Measurements from ENCODE around the gene AIG1. TPM values are rescaled to one million over a fixed set of nuclear protein-coding genes. Genes with fewer than 3 reads are reported as not detected.
A peak's percentile ranks its signal among the peaks of the same experiment; 100 is the strongest.
"Not testable (repeated sequence)": the region's sequence is repeated elsewhere in the genome, so short reads cannot be mapped to it uniquely, and the experiment has no call there.

The AIG1 gene
- polyA plus RNA-seq, 3 donors, result 96.3 to 119 (median 108) TPM

DNA sequence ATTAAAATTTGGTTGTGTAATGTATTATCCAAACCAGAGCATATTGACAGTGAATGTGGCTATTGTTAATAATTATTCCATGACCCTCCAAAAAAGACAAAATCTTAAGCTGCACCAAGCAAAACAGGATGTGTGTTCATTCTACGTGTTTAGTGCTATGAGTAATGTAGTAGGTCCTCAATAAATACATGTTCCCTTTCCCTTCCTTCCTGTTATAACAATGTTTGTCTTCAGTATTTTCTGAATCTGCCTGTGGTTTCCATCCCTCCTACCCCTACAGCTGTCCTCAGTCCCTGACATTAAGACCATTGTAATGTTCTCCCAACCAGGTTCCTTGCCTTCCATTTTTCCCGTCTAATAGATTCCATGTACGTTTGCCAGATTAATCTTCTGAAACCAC is 163.8 kb downstream of the AIG1 start:
- DNase-seq, result no peak

- DNase-seq, result no peak
Measured at GRCh38 chr6:143225929-143226328, 165.2 kb downstream of the AIG1 start.

- DNase-seq, result no peak
Measured at GRCh38 chr6:143227675-143228074, 167.0 kb downstream of the AIG1 start.

DNA sequence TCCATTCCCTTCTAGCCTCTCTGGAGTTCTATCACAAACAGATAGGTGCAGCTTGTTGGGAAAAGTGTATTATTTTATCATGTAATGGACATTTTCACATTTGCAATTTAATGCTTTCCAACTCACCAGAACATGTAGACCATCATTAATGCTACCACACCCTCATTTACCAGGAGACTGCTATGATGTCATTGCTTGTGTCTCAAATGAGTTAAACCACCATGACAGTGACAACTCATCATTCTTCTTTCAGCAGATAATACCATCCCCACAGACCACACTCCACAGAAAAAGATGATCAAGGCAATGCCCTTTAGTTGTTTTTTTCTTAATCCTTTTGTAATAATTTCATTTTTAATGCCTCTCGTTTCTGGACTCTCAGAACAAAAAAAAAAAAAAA is 168.7 kb downstream of the AIG1 start:
- no peak for DNase-seq

GRCh38 chr6:143232849-143233248 is 172.2 kb downstream of the AIG1 start:
- DNase-seq, result no peak

GRCh38 chr6:143233554-143234285 is 173.0 kb downstream of the AIG1 start:
- DNase-seq, result peak; percentile 10

DNA sequence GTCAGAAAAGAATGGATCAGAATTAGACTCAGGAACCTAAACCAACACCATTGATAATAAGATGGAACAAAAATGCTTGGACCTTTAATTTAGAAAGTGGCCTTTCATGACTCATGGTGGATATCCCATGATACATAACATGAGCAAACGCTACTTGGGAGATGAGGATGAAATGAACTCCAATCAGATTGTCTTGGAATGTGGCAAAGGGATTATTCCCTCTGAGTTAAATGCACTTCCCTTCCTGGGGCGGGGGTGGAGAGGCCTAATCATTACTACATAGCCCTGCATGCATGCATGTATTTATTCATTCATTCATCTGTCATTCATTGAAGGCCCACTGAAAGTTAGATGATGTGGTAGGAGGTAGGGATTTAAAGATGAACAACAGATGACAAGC is 174.0 kb downstream of the AIG1 start:
- DNase-seq, result no peak

- no peak for DNase-seq
Measured at GRCh38 chr6:143236151-143236798, 175.6 kb downstream of the AIG1 start.

GRCh38 chr6:143238306-143238705 is 177.6 kb downstream of the AIG1 start:
- DNase-seq, result no peak

DNA sequence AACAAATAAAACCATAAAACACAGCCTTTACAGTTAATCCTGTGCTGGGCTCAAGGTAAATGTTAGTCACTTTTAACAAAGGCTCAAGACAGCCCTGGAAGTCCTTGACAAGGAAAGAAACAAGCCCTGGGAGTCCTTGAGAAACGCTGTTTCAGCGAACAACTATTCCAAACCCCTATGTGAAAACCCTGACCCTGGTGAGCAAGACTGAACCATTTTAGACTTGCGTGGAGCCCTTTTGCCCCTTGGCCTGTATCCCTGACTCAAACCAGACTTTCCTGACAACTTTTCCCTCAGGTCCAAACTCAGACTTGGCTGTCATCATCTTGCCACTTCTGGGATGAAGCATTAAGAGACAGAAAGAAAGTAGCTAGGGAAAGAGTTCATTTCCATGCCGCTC is 180.4 kb downstream of the AIG1 start:
- no peak for DNase-seq

GRCh38 chr6:143241911-143242310 is 181.2 kb downstream of the AIG1 start:
- no peak for DNase-seq

DNA sequence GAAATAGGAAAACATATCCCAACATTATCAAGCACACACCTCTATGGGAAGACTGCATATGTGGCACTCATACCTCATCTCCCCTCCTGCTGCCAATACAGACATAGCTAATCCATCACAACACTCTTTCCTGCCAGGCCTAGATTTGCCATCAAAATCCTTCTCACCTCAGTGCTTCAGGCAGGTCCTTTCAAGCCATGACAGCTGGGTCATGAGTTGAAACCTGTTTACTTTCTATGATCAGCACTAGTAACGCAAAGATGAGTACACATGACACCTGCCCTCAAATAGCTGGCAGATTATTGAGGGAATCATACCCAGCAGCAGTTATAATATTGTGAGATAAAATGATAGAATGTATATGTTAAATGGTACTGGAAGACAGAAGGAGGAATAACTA is 183.1 kb downstream of the AIG1 start:
- DNase-seq, result no peak

DNA sequence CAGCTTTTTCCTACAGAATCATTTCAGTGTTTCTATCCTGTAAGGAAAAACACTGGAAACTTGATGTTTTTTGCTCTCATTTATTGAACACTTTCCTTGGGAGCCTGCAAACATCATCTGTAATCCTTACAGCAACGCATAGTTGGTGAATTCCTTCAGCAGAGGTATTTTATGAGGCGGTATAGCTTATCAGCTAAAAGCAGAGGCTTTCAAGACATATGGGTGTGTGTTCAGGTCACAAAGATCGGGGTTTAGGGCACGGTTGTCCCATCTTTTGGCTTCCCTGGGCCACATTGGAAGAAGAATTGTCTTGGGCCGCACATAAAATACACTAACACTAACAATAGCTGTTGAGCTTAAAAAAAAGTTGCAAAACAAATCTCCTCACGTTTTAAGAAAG is 185.0 kb downstream of the AIG1 start:
- DNase-seq, result no peak

GRCh38 chr6:143246166-143246775 is 185.6 kb downstream of the AIG1 start:
- not testable (repeated sequence) for DNase-seq

- DNase-seq, result no peak
Measured at GRCh38 chr6:143247586-143247985, 186.9 kb downstream of the AIG1 start.

DNA sequence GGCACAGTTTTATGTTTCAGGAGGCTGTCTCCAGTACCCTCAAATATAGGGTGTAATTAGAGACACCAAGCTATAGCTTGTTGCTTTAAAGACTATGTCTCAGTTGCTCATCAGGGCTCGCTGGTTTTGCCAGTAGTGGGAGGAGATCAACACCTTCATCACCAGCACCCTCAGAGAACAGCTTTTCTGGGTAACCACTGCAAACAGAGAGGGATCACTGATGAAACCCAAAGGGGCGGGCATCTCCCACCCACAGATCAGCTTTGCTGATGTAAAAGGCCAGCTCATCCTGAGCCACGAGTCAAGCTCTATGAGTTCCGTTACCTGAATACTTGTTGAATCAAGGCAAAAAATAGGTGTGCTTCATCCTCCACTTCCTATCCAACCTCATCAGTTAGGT is 187.7 kb downstream of the AIG1 start:
- no peak for DNase-seq

DNA sequence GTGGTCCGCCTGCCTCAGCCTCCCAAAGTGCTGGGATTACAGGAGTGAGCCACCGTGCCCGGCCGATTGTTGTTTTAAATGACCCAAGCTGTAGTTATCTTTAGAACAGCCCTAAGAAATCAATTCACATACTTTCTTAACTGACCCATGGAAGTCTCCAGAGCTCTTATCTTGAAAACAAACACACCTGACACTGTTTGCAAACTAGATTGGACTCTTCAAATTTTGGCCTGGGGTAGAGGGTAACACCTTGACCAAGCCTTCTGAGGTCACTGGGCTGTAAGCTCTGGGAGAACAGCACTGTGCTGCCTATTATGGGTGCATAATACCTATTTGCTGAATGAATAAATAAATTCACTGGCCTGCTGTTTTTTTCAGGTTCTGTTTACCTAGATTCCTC is 190.6 kb downstream of the AIG1 start:
- DNase-seq, result no peak

- DNase-seq, result no peak
Measured at GRCh38 chr6:143252961-143253360, 192.3 kb downstream of the AIG1 start.

DNA sequence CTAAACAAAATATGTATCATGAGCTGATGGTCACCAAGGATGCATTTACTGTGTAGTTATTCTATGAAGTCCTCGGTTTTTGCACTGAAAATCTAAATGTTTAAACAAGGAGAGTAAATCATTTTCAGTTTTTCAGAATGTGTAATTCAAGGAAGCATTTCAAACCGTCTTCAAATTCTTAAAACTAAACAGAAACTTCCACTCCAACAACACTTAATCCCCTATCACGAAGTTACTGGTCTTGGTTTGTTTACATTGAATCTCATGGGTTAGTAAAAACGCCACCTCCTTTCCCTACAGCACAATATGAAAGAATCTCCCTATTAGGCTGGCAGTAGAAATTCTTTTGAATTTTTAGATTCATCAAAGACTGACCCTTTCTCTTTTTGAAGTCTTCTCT is 192.9 kb downstream of the AIG1 start:
- DNase-seq, result no peak

DNA sequence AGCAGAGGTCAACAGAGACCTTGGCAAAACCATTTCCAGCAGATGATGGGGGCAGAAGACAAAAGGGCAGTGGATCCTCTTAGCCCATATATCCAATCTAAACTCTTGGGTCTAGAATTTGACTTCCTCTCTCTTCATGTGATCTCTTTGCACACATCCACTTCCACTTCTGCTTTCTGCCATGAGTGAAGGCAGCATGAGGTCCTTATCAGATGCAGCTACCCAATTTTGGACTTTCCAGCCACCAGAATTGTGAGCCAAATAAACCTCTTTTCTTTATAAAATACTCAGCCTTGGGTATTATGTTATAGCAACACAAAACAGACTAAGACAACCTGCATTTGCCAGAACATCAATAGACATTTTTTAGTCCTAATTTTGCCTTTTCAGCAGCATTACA is 198.3 kb downstream of the AIG1 start:
- DNase-seq, result no peak

DNA sequence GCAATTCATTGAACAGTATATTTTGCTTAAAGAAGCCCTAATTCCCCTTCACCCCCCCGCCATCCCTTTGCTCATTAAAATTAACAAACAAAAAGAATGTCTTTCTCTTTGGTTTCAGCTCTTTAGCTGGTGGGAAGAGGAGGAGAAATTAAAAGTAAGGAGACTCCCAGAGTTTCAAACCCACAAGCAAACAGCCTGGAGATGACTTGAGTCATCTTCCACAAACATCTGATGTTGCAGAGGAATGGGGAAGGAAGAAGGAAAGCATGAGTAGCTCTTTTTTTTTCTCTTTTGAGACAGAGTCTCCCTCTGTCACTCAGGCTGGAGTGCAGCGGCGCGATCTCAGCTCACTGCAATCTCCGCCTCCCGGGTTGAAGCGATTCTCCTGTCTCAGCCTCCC is 200.2 kb downstream of the AIG1 start:
- DNase-seq, result no peak

DNA sequence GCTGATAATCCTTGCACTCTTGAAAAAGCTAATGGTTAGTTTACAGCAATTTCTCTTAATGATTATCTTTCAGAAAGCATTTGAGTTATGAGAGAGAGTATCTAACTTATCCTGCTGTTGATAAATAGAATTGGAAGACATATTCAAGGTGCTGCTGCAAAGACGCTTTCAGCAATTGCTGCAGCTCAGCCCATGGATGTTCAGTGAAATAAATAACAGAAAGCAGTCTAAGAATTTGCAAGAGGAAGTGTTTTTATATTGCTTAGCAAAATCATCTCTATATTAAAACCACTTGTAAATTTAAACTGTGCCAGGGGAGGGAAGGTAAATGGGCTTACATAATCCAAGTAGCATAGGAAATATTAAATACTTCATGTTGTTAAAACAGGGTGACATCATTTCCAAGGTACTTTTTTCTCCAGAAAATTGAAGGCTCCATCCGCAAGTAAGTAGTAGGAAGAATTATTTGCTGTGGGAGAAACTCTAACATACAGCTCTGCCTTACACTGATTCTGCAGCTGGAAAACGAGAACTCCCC is 201.3 kb downstream of the AIG1 start:
- DNase-seq, result no peak

GRCh38 chr6:143262859-143263258 is 202.2 kb downstream of the AIG1 start:
- no peak for DNase-seq
